GM10248 (cell line): Measurements from ENCODE around the gene ADPRHL1.
"Not testable (repeated sequence)": the region's sequence is repeated elsewhere in the genome, so short reads cannot be mapped to it uniquely, and the experiment has no call there.

Experiments
- CTCF ChIA-PET: fragments of 300-600 bp; sonication (Branson Sonifier 250); formaldehyde crosslinking; extraction: SDS; loops from one replicate; lab custom pipeline; 2021; ENCODE audit warnings: antibody characterized with exemption; lab: Yijun Ruan, JAX
- POLR2A ChIA-PET: fragments of 350-650 bp; sonication (Branson Sonifier 250); formaldehyde crosslinking; extraction: SDS; loops from one replicate; lab custom pipeline; 2020; ENCODE audit warnings: antibody characterized with exemption; lab: Yijun Ruan, JAX
- DNase-seq: peaks from one replicate; pipeline ENCODE4 v3.0.0; 2012; ENCODE audit errors: extremely low spot score
- CTCF ChIP-seq: IDR thresholded peaks from 2 replicates; pipeline ENCODE4 v1.5.1; 2012; ENCODE audit warnings: mild to moderate bottlenecking, low read depth; ENCODE audit errors: extremely low read depth, missing control alignments, control extremely low read depth

Gene ADPRHL1

GRCh38 chr13:113387396-113387795 lies 65.9 kb downstream of the ADPRHL1 start:
- CTCF ChIA-PET, result interaction anchor here (1.0 kb wide), 1 partner anchor 444 kb away, joined by 4 read pairs; no protein-coding TSS in a partner anchor
- POLR2A ChIA-PET, result no interaction called here

GRCh38 chr13:113383089-113383488 lies 70.2 kb downstream of the ADPRHL1 start:
- CTCF ChIA-PET, result interaction anchor here (5.9 kb wide), 1 partner anchor 12 kb away, joined by 23 read pairs; no protein-coding TSS in a partner anchor
- no peak for DNase-seq
- no peak for TF ChIP-seq CTCF
- POLR2A ChIA-PET, result no interaction called here

More at GRCh38 chr13:113387396-113387795, 65.9 kb downstream of the ADPRHL1 start:
- TF ChIP-seq CTCF, result no peak
- DNase-seq, result no peak

DNA sequence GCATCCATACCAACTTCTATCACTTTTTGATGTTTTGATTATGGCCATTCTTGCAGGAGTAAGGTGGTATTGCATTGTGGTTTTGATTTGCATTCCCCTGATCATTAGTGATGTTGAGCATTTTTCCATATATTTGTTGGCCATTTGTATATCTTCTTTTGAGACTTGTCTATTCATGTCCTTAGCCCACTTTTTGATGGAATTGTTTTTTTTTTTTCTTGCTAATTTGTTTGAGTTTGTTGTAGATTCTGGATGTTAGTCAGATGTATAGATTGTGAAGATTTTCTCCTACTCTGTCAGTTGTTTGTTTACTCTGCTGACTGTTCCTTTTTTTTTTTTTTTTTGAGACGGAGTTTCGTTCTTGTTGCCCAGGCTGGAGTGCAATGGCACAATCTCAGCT lies 70.7 kb downstream of the ADPRHL1 start:
- POLR2A ChIA-PET, DNase-seq: not testable (repeated sequence)
- CTCF ChIA-PET, result interaction anchor here (5.9 kb wide), 1 partner anchor 13 kb away, joined by 23 read pairs; no protein-coding TSS in a partner anchor

- no peak for TF ChIP-seq CTCF
- CTCF ChIA-PET, result interaction anchor here (5.9 kb wide), 1 partner anchor 16 kb away, joined by 23 read pairs; no protein-coding TSS in a partner anchor
- POLR2A ChIA-PET, result no interaction called here
- DNase-seq, result no peak
Measured at GRCh38 chr13:113378825-113379224, 74.5 kb downstream of the ADPRHL1 start.

GRCh38 chr13:113374511-113375175 lies 78.6 kb downstream of the ADPRHL1 start:
- TF ChIP-seq CTCF, result no peak
- CTCF ChIA-PET, result interaction anchor here (1.6 kb wide), 1 partner anchor 431 kb away, joined by 3 read pairs; no protein-coding TSS in a partner anchor
- POLR2A ChIA-PET, result no interaction called here
- DNase-seq, result no peak

GRCh38 chr13:113373811-113374485 lies 79.3 kb downstream of the ADPRHL1 start:
- TF ChIP-seq CTCF, result no peak
- no peak for DNase-seq
- POLR2A ChIA-PET, result no interaction called here
- CTCF ChIA-PET, result interaction anchor here (1.3 to 1.6 kb wide), 2 partner anchors 100 to 431 kb away, joined by 3 read pairs; no protein-coding TSS in a partner anchor

GRCh38 chr13:113371701-113372100 lies 81.6 kb downstream of the ADPRHL1 start:
- DNase-seq, POLR2A ChIA-PET, CTCF ChIA-PET: not testable (repeated sequence)
